GM23338 (cell line): ENCODE data around the gene SNPH. TPM values are rescaled to one million over a fixed set of nuclear protein-coding genes. Genes with fewer than 3 reads are reported as not detected.

ENCODE experiments used
- ATAC-seq: fragments of 200-7000 bp; cut with Tn5 transposase; 3 replicates; pipeline ENCODE4 v1.9.1; 2020
- DNase-seq: peaks from one replicate; pipeline ENCODE4 v3.0.0-alpha.2; 2015; ENCODE audit warnings: low spot score
- H2AFZ ChIP-seq: fragments of 200-600 bp; sonication (generic); 2 replicates; pipeline ENCODE4 v1.8.0; 2016; ENCODE audit warnings: antibody characterized with exemption, mild to moderate bottlenecking, moderate library complexity
- H3F3A ChIP-seq: fragments of 200-600 bp; sonication (generic); replicated peaks from 2 replicates; pipeline ENCODE4 v1.8.0; 2017; ENCODE audit warnings: antibody characterized with exemption, mixed run types, low read depth
- H3K27ac ChIP-seq: fragments of 200-600 bp; sonication (generic); 2 replicates; pipeline ENCODE4 v1.6.1; 2016; ENCODE audit warnings: low read depth
- H3K27me3 ChIP-seq: fragments of 200-600 bp; sonication (generic); 2 replicates; pipeline ENCODE4 v1.8.0; 2016; ENCODE audit warnings: mild to moderate bottlenecking, mixed run types, moderate library complexity; ENCODE audit not compliant: insufficient read depth
- H3K36me3 ChIP-seq: fragments of 200-600 bp; sonication (generic); 2 replicates; pipeline ENCODE4 v1.8.0; 2016; ENCODE audit warnings: mild to moderate bottlenecking; ENCODE audit not compliant: insufficient read depth
- H3K4me1 ChIP-seq: fragments of 200-600 bp; sonication (generic); 2 replicates; pipeline ENCODE4 v1.8.0; 2016; ENCODE audit warnings: mild to moderate bottlenecking, moderate library complexity; ENCODE audit not compliant: insufficient read depth
- H3K4me2 ChIP-seq: fragments of 200-600 bp; sonication (generic); 2 replicates; pipeline ENCODE4 v1.7.1; 2017; ENCODE audit warnings: mixed run types
- H3K4me3 ChIP-seq: fragments of 200-600 bp; sonication (generic); 2 replicates; pipeline ENCODE4 v1.6.1; 2016; ENCODE audit warnings: mixed run types
- H3K79me2 ChIP-seq: fragments of 200-600 bp; sonication (generic); replicated peaks from 2 replicates; pipeline ENCODE4 v1.8.0; 2017; ENCODE audit warnings: mild to moderate bottlenecking; ENCODE audit not compliant: insufficient read depth
- H3K9me2 ChIP-seq: fragments of 200-600 bp; sonication (generic); 2 replicates; pipeline ENCODE4 v1.8.0; 2017; ENCODE audit not compliant: insufficient read depth
- H4K20me1 ChIP-seq: fragments of 200-600 bp; sonication (generic); replicated peaks from 2 replicates; pipeline ENCODE4 v1.8.0; 2017; ENCODE audit warnings: mild to moderate bottlenecking; ENCODE audit not compliant: insufficient read depth
- H3K27ac Mint-ChIP-seq: 2 replicates; pipeline ENCODE4 v1.8.0; 2020; ENCODE audit warnings: inconsistent platforms, mild to moderate bottlenecking, moderate library complexity, mixed read lengths
- H3K27me3 Mint-ChIP-seq: 3 replicates; pipeline ENCODE4 v1.8.0; 2022; ENCODE audit warnings: low read depth, mild to moderate bottlenecking, moderate library complexity, mixed read lengths, inconsistent platforms; ENCODE audit not compliant: insufficient read depth, poor library complexity
- H3K36me3 Mint-ChIP-seq: 3 replicates; pipeline ENCODE4 v1.8.0; 2021; ENCODE audit warnings: low read depth, mild to moderate bottlenecking, inconsistent platforms, moderate library complexity, mixed read lengths
- H3K4me1 Mint-ChIP-seq: 3 replicates; pipeline ENCODE4 v1.8.0; 2020; ENCODE audit warnings: mild to moderate bottlenecking, inconsistent platforms, mixed read lengths
- H3K4me3 Mint-ChIP-seq: 3 replicates; pipeline ENCODE4 v1.8.0; 2021; ENCODE audit warnings: moderate library complexity, mild to moderate bottlenecking, inconsistent platforms, mixed read lengths
- H3K9me3 Mint-ChIP-seq: 3 replicates; pipeline ENCODE4 v1.8.0; 2020; ENCODE audit warnings: moderate library complexity, mild to moderate bottlenecking, inconsistent platforms, mixed read lengths
- CREB1 ChIP-seq: fragments of 250-450 bp; sonication (Bioruptor Pico); IDR thresholded peaks from 2 replicates; pipeline ENCODE4 v1.5.0; 2020; ENCODE audit warnings: low read depth, mild to moderate bottlenecking, moderate library complexity
- CTCF ChIP-seq, 2 experiments: fragments of 200-600 bp in 1 of 2; sonication (generic) in 1 of 2; conservative IDR thresholded peaks; 2 replicates each; pipeline versions ENCODE4 v1.5.1 to v1.6.1; 2016 to 2017; ENCODE audit warnings: antibody characterized with exemption in 2 of 2, low read depth in 2 of 2, mild to moderate bottlenecking in 2 of 2, moderate library complexity in 1 of 2
- ETS1 ChIP-seq: IDR thresholded peaks from 2 replicates; pipeline ENCODE4 v1.6.1; 2016; ENCODE audit warnings: antibody characterized with exemption
- EZH2 ChIP-seq: fragments of 200-600 bp; sonication (generic); IDR thresholded peaks from one replicate; pipeline ENCODE4 v1.8.0; 2017; ENCODE audit warnings: antibody characterized with exemption, mild to moderate bottlenecking, low read depth; ENCODE audit not compliant: unreplicated experiment
- JUNB ChIP-seq: IDR thresholded peaks from one replicate; pipeline ENCODE4 v1.6.1; 2016; ENCODE audit warnings: antibody characterized with exemption; ENCODE audit not compliant: unreplicated experiment
- NANOG ChIP-seq: IDR thresholded peaks from 2 replicates; pipeline ENCODE4 v1.6.1; 2016; ENCODE audit warnings: antibody characterized with exemption, borderline replicate concordance
- REST ChIP-seq: IDR thresholded peaks from one replicate; pipeline ENCODE4 v1.6.1; 2018; ENCODE audit warnings: antibody characterized with exemption; ENCODE audit not compliant: unreplicated experiment
- STAT1 ChIP-seq: IDR thresholded peaks from one replicate; pipeline ENCODE4 v1.6.1; 2016; ENCODE audit warnings: antibody characterized with exemption; ENCODE audit not compliant: unreplicated experiment
- ZNF331 ChIP-seq: fragments of 250-450 bp; sonication (Bioruptor Pico); IDR thresholded peaks from 2 replicates; pipeline ENCODE4 v1.5.0; 2020; ENCODE audit warnings: low read depth, mild to moderate bottlenecking, moderate library complexity
- polyA plus RNA-seq: library from polyadenylated mRNA; unstranded; fragments of >200 nt; fragmentation: Nextera tagmentation; extraction: Ambion mirVana; gene quantifications from 2 replicates; pipeline ENCODE4 v1.2.1, GENCODE V29; 2016
- total RNA-seq: library from RNA; depleted of rRNA; stranded (reverse); fragments of >200 nt; shearing (Covaris generic); gene quantifications from 2 replicates; pipeline ENCODE4 v1.2.3, GENCODE V29; 2014

Gene SNPH
- total and polyA plus RNA-seq, 2 experiments from 2014 or later: 1.5 to 5.8 TPM

GRCh38 chr20:1252416-1252815 is 13.7 kb upstream of the SNPH start:
- Histone ChIP-seq H3K79me2 (no peaks in the 10 kb centered on the region), H2AFZ (no peak overlapping the region), H3K36me3 (no peaks in the 10 kb centered on the region), H3F3A (no peaks in the 10 kb centered on the region), H3K9me2 (no peaks in the 10 kb centered on the region), H3K4me1 (no peaks in the 10 kb centered on the region), H3K4me3 (no peak overlapping the region), H3K27me3 (0 out of 2 replicates have a peak, but pooled peaks cover 4% of the 10 kb centered on the region), H4K20me1 (no peaks in the 10 kb centered on the region), H3K4me2 (no peak overlapping the region), H3K27ac (no peak overlapping the region)
- DNase-seq (no peak), ATAC-seq (no peak)
- no peaks in the 10 kb centered on the region for H3K36me3 Mint-ChIP-seq
- H3K4me3 Mint-ChIP-seq: no peak overlapping the region
- TF ChIP-seq NANOG (no peak), ETS1 (no peak)
- peaks cover 4% of the 10 kb centered on the region; the same call in 2 of the 3 replicates for H3K9me3 Mint-ChIP-seq
- H3K27me3 Mint-ChIP-seq: no peaks in the 10 kb centered on the region
- no peaks in the 10 kb centered on the region for H3K4me1 Mint-ChIP-seq
- H3K27ac Mint-ChIP-seq: no peak overlapping the region

- no peak for ATAC-seq
- no peak overlapping the region for H2AFZ ChIP-seq
- H3F3A ChIP-seq: no peaks in the 10 kb centered on the region
- no peaks in the 10 kb centered on the region for H3K4me1 ChIP-seq
- Mint-ChIP-seq H3K27me3 (no peaks in the 10 kb centered on the region), H3K27ac (no peak overlapping the region), H3K9me3 (peaks cover 4% of the 10 kb centered on the region; the same call in 2 of the 3 replicates), H3K36me3 (no peaks in the 10 kb centered on the region), H3K4me1 (no peaks in the 10 kb centered on the region), H3K4me3 (no peak overlapping the region)
- DNase-seq: no peak
- no peaks in the 10 kb centered on the region for H3K36me3 ChIP-seq
- TF ChIP-seq EZH2: no peak
- no peak for TF ChIP-seq REST
- TF ChIP-seq STAT1: no peak
- TF ChIP-seq CTCF (conservative IDR thresholded peaks at IDR 0.05; ENCODE audit: low read depth in 2 of 2): no peak
- no peak for TF ChIP-seq CREB1
- no peak for TF ChIP-seq NANOG
- no peak for TF ChIP-seq JUNB
- TF ChIP-seq ZNF331 (CRISPR knock-in tag): no peak
- no peak overlapping the region for H3K4me3 ChIP-seq
- no peaks in the 10 kb centered on the region for H3K79me2 ChIP-seq
- H3K4me2 ChIP-seq: no peak overlapping the region
- H3K27ac ChIP-seq: no peak overlapping the region
- 0 out of 2 replicates have a peak, but pooled peaks cover 4% of the 10 kb centered on the region for H3K27me3 ChIP-seq
- H4K20me1 ChIP-seq: no peaks in the 10 kb centered on the region
- H3K9me2 ChIP-seq: no peaks in the 10 kb centered on the region
Observed at GRCh38 chr20:1254254-1254653, 11.8 kb upstream of the SNPH start.
